Ovary (tissue), 3 donors: ENCODE results near the gene MDM4.

Source experiments
- EP300 ChIP-seq: sonication (generic); formaldehyde crosslinking; IDR thresholded peaks from one replicate; pipeline ENCODE4 v1.6.1; 2017; ENCODE audit warnings: antibody characterized with exemption
- POLR2A ChIP-seq: fragments of 450-650 bp; IDR thresholded peaks from one replicate; pipeline ENCODE4 v1.6.1; 2017; ENCODE audit warnings: antibody characterized with exemption, mild to moderate bottlenecking, moderate library complexity
- TF ChIP-seq, protein P1 (sequence below), 3 donors: fragments of 450-650 bp in 2 of 3; fragments of 200-600 bp in 1 of 3; IDR thresholded peaks; one replicate each; pipeline versions ENCODE4 v1.5.1 to v1.8.0; 2016 to 2022; ENCODE audit warnings: antibody characterized with exemption in 3 of 3, mild to moderate bottlenecking in 1 of 3
- donor health status: DM: no; HTN: no; CAD: no.

DNA sequence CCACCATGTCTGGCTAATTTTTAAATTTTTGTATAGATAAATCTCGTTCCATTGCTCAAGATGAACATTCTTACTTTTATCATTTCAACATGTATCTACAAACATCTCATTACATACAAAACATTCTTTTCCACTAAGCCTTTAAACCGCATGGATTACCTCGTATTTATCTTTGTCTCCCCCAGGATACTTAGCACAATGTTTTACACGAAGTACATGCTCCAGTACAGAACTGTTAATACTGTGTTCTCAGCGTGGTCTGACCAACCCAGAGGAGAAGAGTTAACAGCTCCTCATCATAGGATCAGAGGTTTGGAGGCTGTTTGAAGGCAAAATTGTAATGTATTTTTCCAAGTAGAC lies 29.0 kb upstream of the MDM4 start:
- TF ChIP-seq, protein P1, sequence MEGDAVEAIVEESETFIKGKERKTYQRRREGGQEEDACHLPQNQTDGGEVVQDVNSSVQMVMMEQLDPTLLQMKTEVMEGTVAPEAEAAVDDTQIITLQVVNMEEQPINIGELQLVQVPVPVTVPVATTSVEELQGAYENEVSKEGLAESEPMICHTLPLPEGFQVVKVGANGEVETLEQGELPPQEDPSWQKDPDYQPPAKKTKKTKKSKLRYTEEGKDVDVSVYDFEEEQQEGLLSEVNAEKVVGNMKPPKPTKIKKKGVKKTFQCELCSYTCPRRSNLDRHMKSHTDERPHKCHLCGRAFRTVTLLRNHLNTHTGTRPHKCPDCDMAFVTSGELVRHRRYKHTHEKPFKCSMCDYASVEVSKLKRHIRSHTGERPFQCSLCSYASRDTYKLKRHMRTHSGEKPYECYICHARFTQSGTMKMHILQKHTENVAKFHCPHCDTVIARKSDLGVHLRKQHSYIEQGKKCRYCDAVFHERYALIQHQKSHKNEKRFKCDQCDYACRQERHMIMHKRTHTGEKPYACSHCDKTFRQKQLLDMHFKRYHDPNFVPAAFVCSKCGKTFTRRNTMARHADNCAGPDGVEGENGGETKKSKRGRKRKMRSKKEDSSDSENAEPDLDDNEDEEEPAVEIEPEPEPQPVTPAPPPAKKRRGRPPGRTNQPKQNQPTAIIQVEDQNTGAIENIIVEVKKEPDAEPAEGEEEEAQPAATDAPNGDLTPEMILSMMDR (IDR thresholded peaks at IDR 0.05), result no peak
- no peak for TF ChIP-seq POLR2A
- no peak for TF ChIP-seq EP300
